GM12878 (cell line): ENCODE data around the gene FRS3. TPM values are rescaled to one million over a fixed set of nuclear protein-coding genes. Genes with fewer than 3 reads are reported as not detected.

Source experiments
- CEBPB ChIP-seq, 2 experiments: fragments of 150-350 bp in 1 of 2; IDR thresholded peaks; 2 replicates each; pipeline ENCODE4 v1.6.1; 2012 to 2014; ENCODE audit warnings: low read depth in 2 of 2, low read length in 2 of 2, borderline replicate concordance in 1 of 2, inconsistent platforms in 1 of 2
- CHD2 ChIP-seq: IDR thresholded peaks from 2 replicates; pipeline ENCODE4 v1.6.1; 2011; ENCODE audit warnings: low read depth, low read length, improper control_type of control experiment, borderline replicate concordance
- CHD4 ChIP-seq: fragments of 200-600 bp; sonication (generic); IDR thresholded peaks from 2 replicates; pipeline ENCODE4 v1.6.1; 2016; ENCODE audit warnings: mild to moderate bottlenecking
- HDAC2 ChIP-seq: fragments of 200-600 bp; sonication (generic); IDR thresholded peaks from 2 replicates; pipeline ENCODE4 v1.6.1; 2017
- IKZF1 ChIP-seq: fragments of 450-650 bp; conservative IDR thresholded peaks from 2 replicates; pipeline ENCODE4 v1.6.1; 2017; ENCODE audit warnings: antibody characterized with exemption, mild to moderate bottlenecking
- IRF4 ChIP-seq: IDR thresholded peaks from 2 replicates; pipeline ENCODE4 v1.6.1; 2011; ENCODE audit warnings: low read depth, low read length
- MYB ChIP-seq: fragments of 150-350 bp; IDR thresholded peaks from 2 replicates; pipeline ENCODE4 v1.6.1; 2014; ENCODE audit warnings: mild to moderate bottlenecking, low read depth, low read length, borderline replicate concordance
- NFIC ChIP-seq: IDR thresholded peaks from 2 replicates; pipeline ENCODE4 v1.6.1; 2012; ENCODE audit warnings: low read depth, mild to moderate bottlenecking, inconsistent platforms, low read length, moderate library complexity
- NR2F1 ChIP-seq: fragments of 450-650 bp; conservative IDR thresholded peaks from 2 replicates; pipeline ENCODE4 v1.6.1; 2017; ENCODE audit warnings: mild to moderate bottlenecking
- POLR2AphosphoS5 ChIP-seq: IDR thresholded peaks from 2 replicates; pipeline ENCODE4 v1.6.1; 2011; ENCODE audit warnings: mild to moderate bottlenecking, low read length, inconsistent platforms
- SIN3A ChIP-seq: IDR thresholded peaks from 2 replicates; pipeline ENCODE4 v1.6.1; 2012; ENCODE audit warnings: low read depth, low read length, improper control_type of control experiment
- SMAD1 ChIP-seq: fragments of 450-650 bp; IDR thresholded peaks from 2 replicates; pipeline ENCODE4 v1.6.1; 2018; ENCODE audit warnings: mild to moderate bottlenecking, low read depth; ENCODE audit not compliant: partially characterized antibody
- SMC3 ChIP-seq: IDR thresholded peaks from 2 replicates; pipeline ENCODE4 v1.6.1; 2011; ENCODE audit warnings: low read length, improper control_type of control experiment, borderline replicate concordance
- SREBF1 ChIP-seq: IDR thresholded peaks from 2 replicates; pipeline ENCODE4 v1.6.1; 2012; ENCODE audit warnings: mild to moderate bottlenecking, low read length
- SRF ChIP-seq, 2 experiments: IDR thresholded peaks; 2 replicates each; pipeline ENCODE4 v1.6.1; 2011; ENCODE audit warnings: low read depth in 2 of 2, low read length in 2 of 2, mild to moderate bottlenecking in 1 of 2, moderate library complexity in 1 of 2
- TAF1 ChIP-seq: IDR thresholded peaks from 2 replicates; pipeline ENCODE4 v1.6.1; 2011; ENCODE audit warnings: mild to moderate bottlenecking, low read depth, low read length, borderline replicate concordance
- TCF12 ChIP-seq: IDR thresholded peaks from 2 replicates; pipeline ENCODE4 v1.6.1; 2011; ENCODE audit warnings: low read depth, mild to moderate bottlenecking, low read length
- ZNF207 ChIP-seq: fragments of 450-650 bp; IDR thresholded peaks from 2 replicates; pipeline ENCODE4 v1.6.1; 2014; ENCODE audit warnings: antibody characterized with exemption, mild to moderate bottlenecking, borderline replicate concordance
- polyA plus RNA-seq, 11 experiments: library from polyadenylated mRNA; depleted of rRNA in 4 of 11; unstranded in 6 of 11; stranded (reverse) in 5 of 11; fragments of >200 nt; fragmentation: Nextera tagmentation in 4 of 11; fragmentation: Illumina TruSeq in 1 of 11; extraction: Ambion mirVana in 4 of 11; extraction: Trizol in 1 of 11; gene quantifications; 1 replicate in 1 of 11; 2 replicates in 10 of 11; pipeline versions ENCODE4 v1.2.1 to v1.2.3, GENCODE V29; 2011 to 2016; ENCODE audit warnings: inconsistent platforms in 2 of 11, missing spikeins in 2 of 11, low read depth in 1 of 11
- total RNA-seq, 4 experiments: library from RNA; depleted of rRNA in 3 of 4; stranded (reverse); fragments of >200 nt in 3 of 4; fragmentation: Illumina TruSeq in 1 of 4; extraction: Trizol in 1 of 4; gene quantifications; 2 replicates each; pipeline versions ENCODE4 v1.2.1 to v1.2.3, GENCODE V29; 2013 to 2021
- TF ChIP-seq, protein P1 (sequence below): fragments of 450-650 bp; formaldehyde crosslinking; IDR thresholded peaks from 2 replicates; pipeline ENCODE4 v1.4.0; 2022; ENCODE audit warnings: mild to moderate bottlenecking, moderate library complexity
- TF ChIP-seq, protein P2 (sequence below): IDR thresholded peaks from 2 replicates; pipeline ENCODE4 v1.6.1; 2011; ENCODE audit warnings: borderline replicate concordance, low read depth, mild to moderate bottlenecking, moderate library complexity, mixed read lengths, low read length; ENCODE audit not compliant: insufficient read depth; ENCODE audit errors: extremely low read length
- TF ChIP-seq, protein P3 (sequence below): IDR thresholded peaks from 2 replicates; pipeline ENCODE4 v1.6.1; 2012; ENCODE audit warnings: mild to moderate bottlenecking, low read depth, low read length
- TF ChIP-seq, protein P4 (sequence below): IDR thresholded peaks from 2 replicates; pipeline ENCODE4 v1.6.1; 2011; ENCODE audit warnings: mild to moderate bottlenecking, low read depth, low read length, moderate library complexity; ENCODE audit not compliant: insufficient replicate concordance

FRS3 gene
- total and polyA plus RNA-seq, 10 of the 15 experiments (the other 5 are each of a cell fraction or from before 2014, with no cell fraction given) = 0.05 to 3.4 (median 1.5) TPM

DNA sequence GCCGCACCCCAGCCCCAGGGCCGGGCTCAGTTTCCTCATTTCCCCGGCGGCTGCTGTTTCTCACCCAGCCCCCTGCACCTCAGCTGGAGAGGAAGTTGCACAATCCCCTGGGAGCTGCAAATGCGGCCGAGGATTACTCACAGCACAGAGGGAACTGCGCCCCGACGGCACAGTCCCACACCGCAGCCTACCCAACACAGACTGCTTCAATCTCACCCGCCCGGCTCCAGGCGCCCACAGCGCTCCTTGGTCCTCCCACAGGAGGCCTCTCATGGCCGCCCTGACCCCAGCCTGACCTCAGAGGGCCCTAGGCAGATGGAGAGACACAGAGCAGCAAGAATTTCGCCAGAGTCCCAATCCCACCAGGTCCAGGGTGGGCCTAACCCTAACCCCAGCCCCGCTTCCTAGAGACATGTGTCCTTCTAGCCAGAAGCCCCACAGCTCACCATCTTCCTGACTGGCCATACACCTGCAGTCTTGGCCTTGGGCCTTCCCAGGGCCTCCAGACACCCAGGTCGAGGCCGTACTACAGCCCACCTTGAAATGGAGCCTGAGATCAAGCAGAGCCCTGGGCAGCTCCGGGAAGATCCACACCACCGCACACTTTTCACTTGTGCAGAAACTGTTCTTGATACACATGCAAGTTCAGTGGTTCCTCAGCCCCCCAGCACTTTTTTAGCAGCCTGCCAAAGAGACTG is 56.0 kb downstream of the FRS3 start (continued):
- TF ChIP-seq POLR2AphosphoS5 = peak; percentile 69; the same call in 1 of the 2 replicates
- TF ChIP-seq TCF12 = peak; percentile 98
- TF ChIP-seq SMAD1 = peak; percentile 81
- TF ChIP-seq SMC3 = peak; percentile 33; the same call in 1 of the 2 replicates
- TF ChIP-seq, protein P1, sequence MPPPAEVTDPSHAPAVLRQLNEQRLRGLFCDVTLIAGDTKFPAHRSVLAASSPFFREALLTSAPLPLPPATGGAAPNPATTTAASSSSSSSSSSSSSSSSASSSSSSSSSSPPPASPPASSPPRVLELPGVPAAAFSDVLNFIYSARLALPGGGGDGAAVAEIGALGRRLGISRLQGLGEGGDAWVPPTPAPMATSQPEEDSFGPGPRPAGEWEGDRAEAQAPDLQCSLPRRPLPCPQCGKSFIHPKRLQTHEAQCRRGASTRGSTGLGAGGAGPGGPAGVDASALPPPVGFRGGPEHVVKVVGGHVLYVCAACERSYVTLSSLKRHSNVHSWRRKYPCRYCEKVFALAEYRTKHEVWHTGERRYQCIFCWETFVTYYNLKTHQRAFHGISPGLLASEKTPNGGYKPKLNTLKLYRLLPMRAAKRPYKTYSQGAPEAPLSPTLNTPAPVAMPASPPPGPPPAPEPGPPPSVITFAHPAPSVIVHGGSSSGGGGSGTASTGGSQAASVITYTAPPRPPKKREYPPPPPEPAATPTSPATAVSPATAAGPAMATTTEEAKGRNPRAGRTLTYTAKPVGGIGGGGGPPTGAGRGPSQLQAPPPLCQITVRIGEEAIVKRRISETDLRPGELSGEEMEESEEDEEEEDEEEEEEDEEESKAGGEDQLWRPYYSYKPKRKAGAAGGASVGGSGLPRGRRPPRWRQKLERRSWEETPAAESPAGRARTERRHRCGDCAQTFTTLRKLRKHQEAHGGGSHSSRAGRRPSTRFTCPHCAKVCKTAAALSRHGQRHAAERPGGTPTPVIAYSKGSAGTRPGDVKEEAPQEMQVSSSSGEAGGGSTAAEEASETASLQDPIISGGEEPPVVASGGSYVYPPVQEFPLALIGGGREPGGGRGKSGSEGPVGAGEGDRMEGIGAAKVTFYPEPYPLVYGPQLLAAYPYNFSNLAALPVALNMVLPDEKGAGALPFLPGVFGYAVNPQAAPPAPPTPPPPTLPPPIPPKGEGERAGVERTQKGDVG (CRISPR knock-in tag) = no peak
- peak; percentile 48; the same call in 1 of the 2 replicates for TF ChIP-seq IRF4
- no peak for TF ChIP-seq SREBF1
- TF ChIP-seq, protein P2, sequence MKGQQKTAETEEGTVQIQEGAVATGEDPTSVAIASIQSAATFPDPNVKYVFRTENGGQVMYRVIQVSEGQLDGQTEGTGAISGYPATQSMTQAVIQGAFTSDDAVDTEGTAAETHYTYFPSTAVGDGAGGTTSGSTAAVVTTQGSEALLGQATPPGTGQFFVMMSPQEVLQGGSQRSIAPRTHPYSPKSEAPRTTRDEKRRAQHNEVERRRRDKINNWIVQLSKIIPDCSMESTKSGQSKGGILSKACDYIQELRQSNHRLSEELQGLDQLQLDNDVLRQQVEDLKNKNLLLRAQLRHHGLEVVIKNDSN = no peak
- peak; percentile 95 for TF ChIP-seq NR2F1
- 0 out of 2 replicates have a peak, but pooled peaks have one; percentile 54 for TF ChIP-seq SIN3A
- TF ChIP-seq MYB = no peak; the same call in 1 of the 2 replicates
- no peak; the same call in 1 of the 2 replicates for TF ChIP-seq NFIC
- TF ChIP-seq CEBPB (IDR thresholded peaks at IDR 0.05; ENCODE audit: borderline replicate concordance in 1 of 2, low read depth in 2 of 2, low read length in 2 of 2) = peak in 1 of 2 experiments; percentile 90; a peak in 2 of 4 replicates
- TF ChIP-seq, protein P3, sequence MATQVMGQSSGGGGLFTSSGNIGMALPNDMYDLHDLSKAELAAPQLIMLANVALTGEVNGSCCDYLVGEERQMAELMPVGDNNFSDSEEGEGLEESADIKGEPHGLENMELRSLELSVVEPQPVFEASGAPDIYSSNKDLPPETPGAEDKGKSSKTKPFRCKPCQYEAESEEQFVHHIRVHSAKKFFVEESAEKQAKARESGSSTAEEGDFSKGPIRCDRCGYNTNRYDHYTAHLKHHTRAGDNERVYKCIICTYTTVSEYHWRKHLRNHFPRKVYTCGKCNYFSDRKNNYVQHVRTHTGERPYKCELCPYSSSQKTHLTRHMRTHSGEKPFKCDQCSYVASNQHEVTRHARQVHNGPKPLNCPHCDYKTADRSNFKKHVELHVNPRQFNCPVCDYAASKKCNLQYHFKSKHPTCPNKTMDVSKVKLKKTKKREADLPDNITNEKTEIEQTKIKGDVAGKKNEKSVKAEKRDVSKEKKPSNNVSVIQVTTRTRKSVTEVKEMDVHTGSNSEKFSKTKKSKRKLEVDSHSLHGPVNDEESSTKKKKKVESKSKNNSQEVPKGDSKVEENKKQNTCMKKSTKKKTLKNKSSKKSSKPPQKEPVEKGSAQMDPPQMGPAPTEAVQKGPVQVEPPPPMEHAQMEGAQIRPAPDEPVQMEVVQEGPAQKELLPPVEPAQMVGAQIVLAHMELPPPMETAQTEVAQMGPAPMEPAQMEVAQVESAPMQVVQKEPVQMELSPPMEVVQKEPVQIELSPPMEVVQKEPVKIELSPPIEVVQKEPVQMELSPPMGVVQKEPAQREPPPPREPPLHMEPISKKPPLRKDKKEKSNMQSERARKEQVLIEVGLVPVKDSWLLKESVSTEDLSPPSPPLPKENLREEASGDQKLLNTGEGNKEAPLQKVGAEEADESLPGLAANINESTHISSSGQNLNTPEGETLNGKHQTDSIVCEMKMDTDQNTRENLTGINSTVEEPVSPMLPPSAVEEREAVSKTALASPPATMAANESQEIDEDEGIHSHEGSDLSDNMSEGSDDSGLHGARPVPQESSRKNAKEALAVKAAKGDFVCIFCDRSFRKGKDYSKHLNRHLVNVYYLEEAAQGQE = no peak
- TF ChIP-seq TAF1 = peak; percentile 82; the same call in 1 of the 2 replicates
- TF ChIP-seq HDAC2 = no peak
- TF ChIP-seq CHD4 = no peak
- peak; percentile 66; the same call in 1 of the 2 replicates for TF ChIP-seq ZNF207
- TF ChIP-seq CHD2 = peak; percentile 88
- TF ChIP-seq, protein P4, sequence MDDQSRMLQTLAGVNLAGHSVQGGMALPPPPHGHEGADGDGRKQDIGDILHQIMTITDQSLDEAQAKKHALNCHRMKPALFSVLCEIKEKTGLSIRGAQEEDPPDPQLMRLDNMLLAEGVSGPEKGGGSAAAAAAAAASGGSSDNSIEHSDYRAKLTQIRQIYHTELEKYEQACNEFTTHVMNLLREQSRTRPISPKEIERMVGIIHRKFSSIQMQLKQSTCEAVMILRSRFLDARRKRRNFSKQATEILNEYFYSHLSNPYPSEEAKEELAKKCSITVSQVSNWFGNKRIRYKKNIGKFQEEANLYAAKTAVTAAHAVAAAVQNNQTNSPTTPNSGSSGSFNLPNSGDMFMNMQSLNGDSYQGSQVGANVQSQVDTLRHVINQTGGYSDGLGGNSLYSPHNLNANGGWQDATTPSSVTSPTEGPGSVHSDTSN = no peak
- TF ChIP-seq IKZF1 = peak; percentile 98
- TF ChIP-seq SRF (IDR thresholded peaks at IDR 0.05; ENCODE audit: low read depth in 2 of 2, low read length in 2 of 2) = 0 out of 4 replicates have a peak, but pooled peaks of 1 of the 2 experiments have one; percentile 42
